G401.6 (cell line): ENCODE results near the gene GRAMD4.

Experiments
- FAIRE-seq: peaks from 2 replicates; lab custom pipeline; 2012; peaks lifted over from hg19 to GRCh38; lab: Jason Lieb, UNC

Gene GRAMD4

GRCh38 chr22:46619830-46620501 is at the start of gene GRAMD4:
TSS of gene GRAMD4 (plus strand) at chr22:46620386. CDS start at chr22:46626800, 6,414 bp downstream.
- no peak for FAIRE-seq

GRCh38 chr22:46571642-46572250 is 48.4 kb upstream of the GRAMD4 start:
- FAIRE-seq = no peak

GRCh38 chr22:46572911-46573780 is 47.0 kb upstream of the GRAMD4 start:
- FAIRE-seq = no peak

GRCh38 chr22:46573781-46574437 is 46.3 kb upstream of the GRAMD4 start:
- no peak for FAIRE-seq

GRCh38 chr22:46574438-46574992 is 45.7 kb upstream of the GRAMD4 start:
- no peak for FAIRE-seq

- FAIRE-seq = no peak
Observed at GRCh38 chr22:46574993-46575910, 44.9 kb upstream of the GRAMD4 start.

- no peak for FAIRE-seq
Observed at GRCh38 chr22:46575911-46576555, 44.2 kb upstream of the GRAMD4 start.

- no peak for FAIRE-seq
Observed at GRCh38 chr22:46576556-46577367, 43.4 kb upstream of the GRAMD4 start.

GRCh38 chr22:46577368-46578249 is 42.6 kb upstream of the GRAMD4 start:
- FAIRE-seq = no peak

GRCh38 chr22:46578251-46578823 is 41.8 kb upstream of the GRAMD4 start:
- FAIRE-seq = no peak

GRCh38 chr22:46578824-46579561 is 41.2 kb upstream of the GRAMD4 start:
- no peak for FAIRE-seq

GRCh38 chr22:46579751-46580449 is 40.3 kb upstream of the GRAMD4 start:
- FAIRE-seq = no peak

- no peak for FAIRE-seq
Observed at GRCh38 chr22:46580940-46581537, 39.1 kb upstream of the GRAMD4 start.

GRCh38 chr22:46581538-46582244 is 38.5 kb upstream of the GRAMD4 start:
- no peak for FAIRE-seq

GRCh38 chr22:46582281-46582933 is 37.8 kb upstream of the GRAMD4 start:
- no peak for FAIRE-seq
